Stimulated activated CD4-positive, alpha-beta T cell treated with anti-CD3 and anti-CD28 coated beads, Interleukin-4, amount 100 ng/mL, for 4 hours (primary cell): ENCODE measurements around the gene RPA1.
"Not testable (repeated sequence)": the region's sequence is repeated elsewhere in the genome, so short reads cannot be mapped to it uniquely, and the experiment has no call there.

Experiments
- DNase-seq, 2 experiments: peaks; one replicate each; pipeline ENCODE4 v3.0.0-alpha.2; 2020

RPA1 gene

DNA sequence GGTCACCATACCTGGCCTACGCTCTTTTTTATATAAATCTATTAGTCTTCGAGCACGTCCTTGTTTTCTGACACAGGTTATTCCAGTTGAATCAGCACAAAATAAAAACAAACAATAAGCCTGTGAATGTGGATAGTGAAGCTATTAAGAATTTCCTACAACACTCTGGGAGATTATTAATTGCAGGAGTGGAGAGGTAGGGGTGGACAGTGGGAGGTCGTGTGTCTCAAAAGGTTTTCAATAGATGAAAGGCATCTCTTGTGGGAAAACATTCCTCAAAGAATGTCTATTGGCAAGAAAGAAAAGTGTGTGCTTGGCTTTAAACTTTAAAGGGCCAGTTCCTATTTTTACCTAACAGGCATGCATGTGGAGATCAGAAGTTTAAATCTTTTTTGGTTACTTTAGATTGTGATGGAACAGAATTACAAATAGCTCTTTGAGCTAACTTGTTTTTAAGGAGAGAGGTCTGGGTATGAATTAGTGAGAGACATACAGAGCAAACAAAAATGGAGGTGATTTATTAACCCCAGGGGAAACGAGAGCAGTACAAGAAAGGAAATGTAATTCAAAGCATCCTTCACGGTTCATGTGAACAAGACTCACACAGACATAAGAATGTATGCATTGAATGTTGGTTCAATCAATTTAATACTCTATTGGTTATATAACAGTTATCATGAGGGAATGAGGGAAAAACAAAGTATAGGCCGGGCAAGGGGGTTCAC, 9.1 kb upstream of the RPA1 start:
- DNase-seq: no peak

DNA sequence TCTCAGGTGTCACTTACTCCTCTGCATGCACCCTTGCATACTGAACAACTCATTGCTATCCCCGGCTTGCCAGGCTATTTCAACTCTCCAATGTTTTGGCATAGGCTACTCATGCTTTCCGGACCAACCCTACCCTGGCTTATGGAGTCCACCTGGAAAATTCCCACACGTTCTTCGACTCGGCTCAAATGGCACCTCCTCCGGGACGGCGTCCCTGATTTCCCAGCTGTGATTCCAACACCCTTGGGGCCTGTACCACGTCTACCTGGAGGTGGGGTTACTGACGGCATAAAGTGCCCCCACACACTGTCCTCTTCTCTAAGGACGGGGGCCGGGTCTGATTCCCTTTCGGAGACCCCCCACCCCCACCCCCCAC, 601 bp upstream of the RPA1 start:
- DNase-seq: no peak

DNA sequence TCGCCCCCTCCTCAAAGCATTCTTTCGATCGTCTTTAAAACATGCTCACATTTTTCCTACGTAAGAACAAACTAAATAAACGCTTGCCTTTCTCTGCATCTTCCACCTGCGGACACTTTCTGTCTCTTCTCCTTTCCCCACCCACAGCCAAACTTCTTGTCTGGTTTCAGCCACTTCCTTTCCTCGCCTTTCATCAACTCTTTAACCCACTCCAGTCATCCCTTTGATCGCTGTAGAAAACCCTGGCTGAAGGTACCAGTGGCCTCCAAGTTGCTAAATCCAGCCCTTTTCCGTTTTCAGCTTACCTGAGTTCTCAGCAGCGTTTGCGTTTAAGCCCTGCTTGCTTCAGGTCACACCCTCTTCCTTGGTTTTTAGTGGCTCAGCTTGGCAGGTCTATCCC, 483 bp downstream of the RPA1 start:
- peak in 1 of 2 experiments; percentile 2 for DNase-seq

DNA sequence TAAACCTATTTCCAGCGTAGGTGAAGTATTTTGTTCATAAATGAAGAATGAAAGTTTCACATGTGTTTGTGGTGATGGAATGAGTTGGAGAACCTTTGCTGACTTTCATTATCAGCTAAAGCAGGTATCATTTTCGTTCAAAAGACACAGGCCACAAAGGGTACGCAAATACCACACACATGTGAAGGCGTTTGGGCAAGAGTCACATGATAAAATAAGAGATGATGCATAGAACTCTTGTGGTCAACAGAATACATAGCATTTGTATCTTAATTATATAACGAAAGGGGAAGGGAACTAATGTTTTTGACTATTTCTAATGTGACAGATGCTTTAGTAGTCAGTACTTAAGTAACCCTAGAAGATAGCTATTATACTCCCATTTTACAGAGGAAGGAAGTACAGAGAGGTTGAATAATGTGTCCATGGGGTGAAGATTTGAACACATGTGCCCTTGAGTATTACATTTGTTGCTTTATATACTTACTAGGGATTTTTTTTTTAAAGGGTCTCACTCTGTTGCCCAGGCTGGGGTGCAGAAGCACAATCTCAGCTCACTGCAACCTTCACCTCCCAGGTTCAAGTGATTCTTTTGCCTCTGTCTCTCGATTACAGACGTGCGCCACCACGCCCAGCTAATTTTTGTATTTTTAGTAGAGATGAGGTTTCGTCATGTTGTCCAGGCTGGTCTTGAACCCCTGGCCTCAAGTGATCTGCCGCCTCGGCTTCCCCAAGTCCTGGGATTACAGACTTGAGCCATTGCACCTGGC, 4.8 kb downstream of the RPA1 start:
- DNase-seq: peak in 1 of 2 experiments; percentile 9

DNA sequence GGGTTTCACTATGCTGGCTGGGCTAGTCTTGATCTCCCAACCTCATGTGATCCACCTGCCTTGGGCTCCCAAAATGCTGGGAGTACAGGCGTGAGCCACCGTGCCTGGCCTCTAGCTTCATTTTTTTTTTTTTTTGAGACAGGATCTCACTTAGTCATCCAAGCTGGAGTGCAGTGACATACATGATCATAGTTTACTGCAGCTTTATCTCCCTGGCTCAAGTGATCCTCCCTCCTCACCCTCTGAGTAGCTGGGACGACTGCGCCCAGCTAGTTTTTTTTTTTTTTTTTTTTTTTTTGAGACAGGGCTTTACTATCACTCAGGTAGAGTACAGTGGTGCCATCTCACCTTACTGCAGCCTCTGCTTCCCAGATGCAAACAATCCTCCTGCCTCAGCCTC, 9.7 kb downstream of the RPA1 start:
- no peak for DNase-seq

DNA sequence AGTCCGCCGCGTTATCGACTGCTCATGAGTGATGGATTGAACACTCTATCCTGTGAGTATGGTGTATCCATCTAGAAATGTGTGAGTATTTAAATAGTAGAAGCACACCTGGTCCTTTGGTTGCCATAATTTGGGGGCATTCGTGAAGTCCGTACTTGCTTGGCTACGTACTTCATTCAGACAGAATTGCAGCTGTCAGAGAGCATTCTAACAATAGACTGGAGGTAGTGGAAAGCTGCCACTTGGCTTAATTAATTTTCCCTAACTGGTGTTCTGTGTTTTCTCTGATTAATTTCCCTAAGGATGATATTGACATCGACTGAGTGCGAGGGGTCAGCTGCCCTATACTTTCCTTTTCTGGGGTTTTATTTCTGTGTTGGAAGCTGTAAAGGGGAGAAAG, 14.1 kb downstream of the RPA1 start:
- no peak for DNase-seq

DNA sequence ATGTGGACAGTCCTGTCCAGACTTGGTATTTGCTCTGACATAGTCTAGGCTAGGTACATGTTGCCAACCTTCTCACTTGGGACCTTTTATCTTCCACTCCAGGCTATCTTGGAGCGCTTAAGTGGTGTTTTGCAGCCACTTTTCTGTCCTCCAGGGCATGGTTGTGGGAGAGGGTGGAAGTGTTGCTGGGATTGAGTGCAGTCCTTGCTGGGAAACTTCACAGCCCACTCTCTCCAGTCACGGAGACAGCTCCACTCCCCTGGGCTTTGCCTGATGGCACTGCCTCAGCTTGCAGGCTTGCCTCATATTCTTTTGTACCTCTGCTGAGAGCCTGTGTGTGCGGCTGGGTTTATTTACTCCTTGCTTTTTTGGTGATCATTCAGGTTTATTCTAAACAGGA, 17.4 kb downstream of the RPA1 start:
- no peak for DNase-seq

DNA sequence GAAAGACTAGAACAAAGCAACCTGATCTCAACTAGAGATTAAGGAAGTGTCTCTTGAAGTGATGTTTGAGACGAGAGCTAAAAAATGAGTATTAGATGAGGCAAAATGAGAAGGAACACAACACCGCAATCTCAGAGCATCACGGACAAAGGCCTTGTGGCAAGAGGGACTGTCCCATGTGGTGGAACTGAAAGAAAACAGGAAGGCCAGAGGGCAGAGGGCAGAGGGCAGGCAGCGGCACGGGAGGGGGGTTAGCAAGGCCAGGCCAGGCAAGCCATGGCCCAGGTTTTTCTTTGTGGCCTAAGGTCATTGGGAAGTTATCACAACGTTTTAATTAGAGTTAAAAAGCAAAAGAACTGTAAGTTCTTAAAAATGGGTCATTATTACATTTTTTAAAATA, 22.5 kb downstream of the RPA1 start:
- no peak for DNase-seq

DNA sequence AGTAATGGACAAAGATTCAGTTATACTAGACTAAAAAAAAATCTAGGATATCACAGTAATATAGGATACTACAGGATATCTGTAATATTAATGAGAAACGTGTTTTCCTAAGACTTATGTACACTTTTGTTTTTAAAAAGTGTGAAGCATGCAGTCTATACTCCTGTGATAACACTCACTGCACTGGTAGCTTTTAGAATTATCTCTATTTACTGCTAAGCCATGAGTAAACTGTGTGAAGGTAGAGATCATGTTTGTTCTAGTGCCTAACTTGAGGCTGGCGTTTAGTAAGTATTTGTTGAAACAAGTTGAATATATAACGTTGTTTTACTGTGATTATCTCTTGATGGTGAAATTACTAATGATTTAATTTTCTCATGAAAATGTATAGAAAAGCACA, 23.9 kb downstream of the RPA1 start:
- no peak for DNase-seq

DNA sequence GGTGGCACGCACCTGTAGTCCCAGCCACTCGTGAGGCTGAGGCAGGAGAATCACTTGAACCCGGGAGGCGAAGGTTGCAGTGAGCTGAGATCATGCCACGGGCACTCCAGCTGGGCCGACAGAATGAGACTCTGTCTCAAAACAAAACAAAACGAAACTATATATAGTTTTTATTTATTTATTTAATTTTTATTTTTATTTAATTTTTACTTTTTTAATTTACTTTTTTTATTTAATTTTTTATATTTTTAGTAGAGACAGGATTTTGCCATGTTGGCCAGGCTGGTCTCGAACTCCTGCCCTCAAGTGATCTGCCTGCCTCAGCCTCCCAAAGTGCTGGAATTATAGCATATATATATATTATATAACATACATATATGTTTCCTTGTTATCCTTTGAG, 26.7 kb downstream of the RPA1 start:
- DNase-seq: not testable (repeated sequence)

DNA sequence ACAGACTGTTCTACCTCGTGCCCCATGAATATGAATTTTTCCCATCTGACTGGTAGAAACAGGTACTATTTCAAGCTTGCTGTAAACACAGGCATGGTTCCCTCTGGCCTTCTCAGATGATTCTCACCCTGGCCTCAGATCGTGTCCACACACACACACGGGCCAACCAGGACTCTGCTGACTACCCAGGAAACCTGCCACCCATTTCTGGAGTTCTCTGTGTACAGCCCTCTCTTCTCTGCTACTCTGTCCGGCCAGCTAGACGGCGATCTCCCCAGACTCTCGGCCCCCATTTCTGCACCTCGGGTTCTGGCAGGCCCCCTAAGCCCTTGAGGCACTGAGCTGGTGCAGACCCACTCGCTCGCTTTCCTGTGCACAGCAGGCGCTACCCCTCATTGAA, 31.2 kb downstream of the RPA1 start:
- no peak for DNase-seq

DNA sequence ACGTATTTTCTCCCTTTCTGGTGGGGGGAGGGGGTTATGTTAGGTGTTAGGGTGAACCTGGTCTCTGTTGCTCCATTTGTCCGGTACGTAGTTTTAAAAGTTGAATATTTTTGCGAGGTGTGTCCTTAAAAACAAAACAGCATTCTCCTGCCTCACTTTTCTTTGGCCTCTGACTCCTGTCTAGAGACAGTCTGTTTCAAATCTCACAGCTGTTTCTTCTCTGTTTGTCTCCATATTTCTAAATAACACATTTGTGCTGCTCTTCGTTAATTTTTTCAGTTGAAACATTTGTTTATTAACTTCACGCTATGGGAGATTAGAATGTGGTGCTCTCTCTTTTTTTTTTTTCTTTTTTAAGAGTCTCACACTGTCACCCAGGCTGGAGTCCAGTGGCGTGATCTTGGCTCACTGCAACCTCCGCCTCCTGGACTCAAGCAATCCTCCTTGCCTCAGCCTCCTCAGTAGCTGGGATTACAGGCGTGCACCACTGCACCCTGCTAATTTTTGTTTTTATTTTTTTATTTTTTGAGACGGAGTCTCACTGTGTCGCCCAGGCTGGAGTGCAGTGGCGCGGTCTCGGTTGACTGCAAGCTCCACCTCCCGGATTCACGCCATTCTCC, 31.7 kb downstream of the RPA1 start:
- DNase-seq: no peak

DNA sequence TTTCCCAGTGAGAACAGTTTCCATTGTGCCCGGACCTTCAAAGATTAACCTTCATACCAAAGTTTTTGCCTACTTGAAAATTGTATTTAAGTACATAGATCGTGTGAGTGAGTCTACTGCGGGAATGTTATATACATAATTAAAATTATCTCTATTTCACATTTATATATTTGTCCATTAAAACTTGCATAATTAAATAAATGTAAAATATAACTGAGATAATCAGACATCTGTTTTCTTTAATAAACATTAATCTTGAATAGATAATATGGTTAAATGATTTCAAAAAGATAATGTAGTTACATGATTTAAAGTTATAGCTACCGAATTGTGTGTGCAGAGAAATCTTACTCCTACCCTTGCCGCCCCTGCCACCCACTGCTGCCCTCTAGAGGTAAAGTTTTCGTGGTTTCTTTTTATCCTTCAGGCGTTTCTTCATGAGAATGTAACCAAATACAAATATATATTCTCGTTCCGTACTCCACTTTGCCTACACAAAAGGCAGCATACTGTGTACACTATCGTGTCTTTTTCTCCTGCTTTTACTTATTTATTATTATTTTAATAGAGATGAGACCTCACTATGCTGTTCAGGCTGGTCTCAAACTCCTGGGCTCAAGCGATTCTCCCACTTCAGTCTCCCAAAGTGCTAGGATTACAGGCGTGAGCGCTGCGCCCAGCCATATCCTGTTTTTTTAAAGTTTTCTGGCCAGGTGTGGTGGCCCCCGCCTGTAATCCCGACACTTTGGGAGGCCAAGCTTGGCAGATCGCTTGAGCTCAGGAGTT, 35.6 kb downstream of the RPA1 start:
- DNase-seq: peak; percentile 34 to 36

DNA sequence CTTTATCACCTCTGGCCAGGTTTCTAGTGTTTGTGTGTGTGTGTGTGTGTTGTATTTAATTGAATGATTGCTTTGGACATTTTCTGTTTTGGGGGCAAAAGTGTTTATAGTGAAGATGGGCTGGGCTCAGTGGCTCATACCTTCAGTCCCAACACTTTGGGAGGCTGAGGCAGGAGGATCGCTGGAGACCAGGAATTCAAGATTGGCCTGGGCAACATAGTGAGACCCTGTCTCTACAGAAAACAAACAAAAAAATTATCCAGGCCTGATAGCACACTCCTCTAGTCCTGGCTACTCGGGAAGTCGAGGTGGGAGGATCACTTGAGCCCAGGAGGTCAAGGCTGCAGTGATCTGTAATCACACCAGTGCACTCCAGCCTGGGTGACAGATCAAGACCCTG, 37.5 kb downstream of the RPA1 start:
- no peak for DNase-seq

DNA sequence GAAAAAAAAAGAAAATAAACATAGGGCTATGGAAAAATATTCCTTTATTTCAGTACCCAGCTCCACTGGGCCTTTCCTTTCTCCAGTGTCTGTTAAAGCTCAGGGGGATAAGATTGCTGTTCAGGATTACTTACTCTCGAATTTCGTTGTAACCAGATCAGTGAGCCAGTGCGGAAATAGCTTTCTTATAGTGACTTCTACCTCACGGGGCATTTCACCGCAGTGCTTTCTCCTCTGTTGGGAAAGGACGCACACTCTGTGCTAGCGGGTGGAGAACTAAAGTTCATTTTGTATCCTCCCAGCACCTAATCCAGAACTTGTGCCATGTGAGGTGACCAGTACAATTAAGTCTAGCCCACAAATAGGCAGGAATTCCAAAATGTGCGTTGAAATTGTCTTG, 38.3 kb downstream of the RPA1 start:
- DNase-seq: no peak

DNA sequence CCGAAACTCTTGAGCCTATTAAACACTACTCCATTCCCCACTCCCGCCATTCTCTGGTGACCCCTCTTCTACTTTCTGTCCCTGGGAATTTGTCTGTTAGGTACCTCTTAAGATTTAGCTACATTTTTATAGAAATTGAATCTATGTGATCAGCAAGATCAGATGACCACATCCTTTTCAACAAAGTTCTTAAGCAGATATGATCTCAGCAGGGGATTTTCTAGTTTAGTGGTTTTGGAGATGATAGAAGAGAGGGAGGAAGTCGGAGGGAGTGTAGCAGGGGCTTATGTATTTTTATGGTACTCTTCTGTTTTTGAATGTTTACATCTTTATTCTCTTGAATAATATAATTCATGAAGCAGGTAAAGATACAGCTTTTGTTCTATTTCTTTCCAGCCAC, 40.8 kb downstream of the RPA1 start:
- no peak for DNase-seq

DNA sequence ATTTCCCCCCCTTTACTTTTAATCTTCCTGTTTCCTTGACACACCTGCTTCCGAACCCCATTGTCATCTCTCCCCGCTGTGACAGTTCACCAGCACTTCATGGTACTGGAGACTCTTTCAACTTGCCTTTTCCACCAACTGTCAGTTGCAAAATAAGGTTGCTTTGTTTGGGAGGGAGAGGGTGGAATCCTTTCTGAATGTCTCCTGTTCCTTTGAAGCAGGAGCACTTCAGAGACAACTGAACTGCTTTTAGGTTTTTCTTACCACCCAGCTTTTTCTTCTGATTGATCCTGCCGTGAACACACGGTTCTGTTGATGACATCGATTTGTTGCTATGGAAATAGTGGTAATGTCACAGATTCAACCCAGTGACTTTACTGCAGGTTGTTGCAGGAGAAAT, 42.0 kb downstream of the RPA1 start:
- DNase-seq: peak in 1 of 2 experiments; percentile 10

DNA sequence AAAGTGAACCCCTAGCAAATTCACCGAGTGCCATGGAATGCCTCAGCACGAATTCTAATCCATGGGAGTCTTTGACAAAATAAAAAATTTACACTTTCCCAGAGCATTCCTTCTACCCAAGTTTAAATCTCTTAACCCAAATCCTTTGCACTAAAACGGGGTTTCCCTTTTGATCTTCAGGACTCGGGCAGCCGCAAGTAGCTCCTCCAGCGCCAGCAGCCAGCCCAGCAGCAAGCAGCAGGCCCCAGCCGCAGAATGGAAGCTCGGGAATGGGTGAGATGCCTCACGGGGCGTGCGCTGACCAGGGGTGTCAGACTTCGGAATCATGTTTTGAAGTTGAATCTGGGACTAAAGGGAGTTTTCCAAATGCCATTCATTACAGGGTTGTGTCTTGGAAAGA, 42.4 kb downstream of the RPA1 start:
- no peak for DNase-seq

DNA sequence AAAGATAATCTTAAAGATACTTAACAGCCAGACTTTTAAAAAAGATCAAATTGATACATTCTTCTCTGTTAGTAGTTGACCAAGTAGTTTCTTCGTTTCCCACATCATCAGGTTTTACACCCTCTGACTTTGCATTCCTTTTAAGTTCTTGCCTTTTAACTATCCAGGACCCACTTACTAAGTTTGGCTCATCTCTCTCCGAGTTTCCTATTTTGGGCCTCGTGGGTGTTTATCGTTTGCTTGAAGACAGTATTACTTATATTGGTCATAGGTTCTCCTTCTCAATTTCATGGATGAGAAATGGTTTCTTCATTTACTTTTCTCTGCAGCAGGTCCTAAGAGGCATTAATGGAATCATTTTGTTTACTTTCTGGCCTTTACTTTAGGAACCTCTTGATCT, 43.2 kb downstream of the RPA1 start:
- DNase-seq: no peak

DNA sequence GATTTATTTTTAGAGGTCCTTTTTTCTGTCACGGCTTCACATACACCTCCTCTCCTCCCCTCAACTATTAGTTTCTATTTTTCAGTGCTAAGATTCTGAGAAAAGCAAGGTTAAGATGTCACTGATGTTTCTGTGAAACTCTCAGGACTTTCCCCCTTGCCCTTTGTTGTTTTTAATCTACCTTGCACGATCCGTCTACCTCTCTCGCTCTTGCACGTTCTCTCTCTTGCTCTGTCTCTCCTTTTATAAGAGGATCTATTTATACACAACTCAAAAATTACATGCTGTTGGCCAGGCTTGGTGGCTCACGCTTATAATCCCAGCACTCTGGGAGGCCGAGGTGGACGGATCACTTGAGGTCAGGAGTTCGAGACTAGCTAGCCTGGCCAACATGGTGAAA, 43.6 kb downstream of the RPA1 start:
- no peak for DNase-seq

DNA sequence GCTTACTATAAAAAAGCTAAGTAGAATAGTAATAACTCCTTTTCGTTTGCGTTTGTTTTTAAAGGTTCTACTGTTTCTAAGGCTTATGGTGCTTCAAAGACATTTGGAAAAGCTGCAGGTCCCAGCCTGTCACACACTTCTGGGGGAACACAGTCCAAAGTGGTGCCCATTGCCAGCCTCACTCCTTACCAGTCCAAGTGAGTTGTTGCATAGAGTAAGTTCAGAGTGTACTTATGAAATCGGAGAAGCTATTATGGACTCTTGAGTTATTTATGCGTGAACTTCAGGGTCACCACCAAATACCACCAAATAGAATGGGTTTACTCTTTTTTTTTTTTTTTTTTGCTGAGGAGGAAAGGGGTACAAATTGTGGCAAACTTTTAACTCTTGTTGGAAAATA, 45.8 kb downstream of the RPA1 start:
- DNase-seq: no peak

DNA sequence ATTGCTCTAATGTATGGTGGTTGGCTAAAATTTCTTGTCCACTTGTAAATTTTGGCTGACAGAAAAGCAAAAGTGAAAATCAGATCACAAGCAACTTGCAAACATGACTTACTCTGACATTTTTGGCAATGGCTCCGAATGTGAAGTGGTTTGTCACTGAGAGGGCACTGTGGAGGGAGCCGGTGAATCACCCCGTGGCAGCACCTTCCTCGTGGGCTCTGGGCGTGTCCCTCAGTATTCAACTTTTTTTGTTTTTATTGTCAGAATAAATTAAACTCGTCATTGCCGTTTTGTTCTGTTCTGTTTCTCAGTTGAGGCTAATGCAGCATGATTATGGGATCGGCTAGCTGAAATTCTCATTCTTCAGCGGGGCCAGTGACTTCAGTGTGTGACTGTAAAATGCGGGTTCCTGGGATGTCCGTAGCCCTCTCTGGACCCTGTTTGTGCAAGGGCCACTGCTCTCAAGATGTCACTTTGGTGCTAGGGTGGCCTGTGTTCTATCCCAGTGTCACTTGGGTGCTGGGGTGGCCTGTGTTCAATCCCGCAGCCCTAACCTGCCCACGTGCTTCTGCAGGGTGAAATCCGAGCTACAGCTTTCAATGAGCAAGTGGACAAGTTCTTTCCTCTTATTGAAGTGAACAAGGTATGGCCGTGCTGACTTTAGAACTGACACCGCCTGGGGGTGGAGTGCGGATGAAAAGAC, 48.8 kb downstream of the RPA1 start:
- DNase-seq: no peak
